GM12891 (cell line): ENCODE results near the gene CCDC40.

ENCODE experiments used
- DNase-seq: peaks from one replicate; pipeline ENCODE4 v3.0.0; 2011; ENCODE audit warnings: low spot score; ENCODE audit not compliant: insufficient read length
- FAIRE-seq: peaks from 2 replicates; lab custom pipeline; 2011; peaks lifted over from hg19 to GRCh38; lab: Jason Lieb, UNC
- PAX5 ChIP-seq: IDR thresholded peaks from 2 replicates; pipeline ENCODE4 v1.6.1; 2011; ENCODE audit warnings: low read length, moderate library complexity, mild to moderate bottlenecking; ENCODE audit not compliant: insufficient read depth, severe bottlenecking
- POLR2A ChIP-seq: IDR thresholded peaks from 2 replicates; pipeline ENCODE4 v1.6.1; 2011; ENCODE audit warnings: low read depth, low read length, control low read depth
- POLR2AphosphoS5 ChIP-seq: IDR thresholded peaks from 2 replicates; pipeline ENCODE4 v1.6.1; 2011; ENCODE audit warnings: low read depth, low read length, control low read depth
- POU2F2 ChIP-seq: IDR thresholded peaks from 2 replicates; pipeline ENCODE4 v1.6.1; 2011; ENCODE audit warnings: low read depth, mild to moderate bottlenecking, control low read depth, low read length, moderate library complexity
- SPI1 ChIP-seq: IDR thresholded peaks from 2 replicates; pipeline ENCODE4 v1.6.1; 2011; ENCODE audit warnings: low read depth, low read length, control low read depth
- TAF1 ChIP-seq: IDR thresholded peaks from 2 replicates; pipeline ENCODE4 v1.6.1; 2011; ENCODE audit warnings: low read depth, low read length, control low read depth

The CCDC40 gene

DNA sequence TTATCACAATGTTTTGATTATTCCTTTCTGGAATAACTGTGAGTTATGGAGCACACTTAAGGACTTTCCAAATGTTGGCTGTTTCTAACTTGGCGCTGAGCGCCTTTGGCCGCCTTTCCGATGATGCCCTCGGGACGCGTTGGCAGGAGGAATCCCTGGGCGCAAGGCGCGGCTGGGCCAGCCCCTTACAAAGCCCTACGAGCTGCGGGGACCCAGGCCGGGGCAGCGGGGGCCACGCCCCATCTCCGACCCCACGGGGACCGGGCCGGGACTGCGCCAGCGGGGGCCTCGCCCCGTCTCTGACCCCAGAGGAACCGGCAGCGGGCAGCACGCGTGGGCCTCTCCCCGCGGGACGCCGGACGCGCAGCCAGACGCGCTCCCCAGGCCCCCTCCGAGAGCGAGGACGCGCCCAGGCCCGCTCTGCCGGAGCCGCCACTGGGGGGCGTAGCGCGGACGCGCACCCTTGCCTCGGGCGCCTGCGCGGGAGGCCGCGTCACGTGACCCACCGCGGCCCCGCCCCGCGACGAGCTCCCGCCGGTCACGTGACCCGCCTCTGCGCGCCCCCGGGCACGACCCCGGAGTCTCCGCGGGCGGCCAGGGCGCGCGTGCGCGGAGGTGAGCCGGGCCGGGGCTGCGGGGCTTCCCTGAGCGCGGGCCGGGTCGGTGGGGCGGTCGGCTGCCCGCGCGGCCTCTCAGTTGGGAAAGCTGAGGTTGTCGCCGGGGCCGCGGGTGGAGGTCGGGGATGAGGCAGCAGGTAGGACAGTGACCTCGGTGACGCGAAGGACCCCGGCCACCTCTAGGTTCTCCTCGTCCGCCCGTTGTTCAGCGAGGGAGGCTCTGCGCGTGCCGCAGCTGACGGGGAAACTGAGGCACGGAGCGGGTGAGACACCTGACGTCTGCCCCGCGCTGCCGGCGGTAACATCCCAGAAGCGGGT, 64.8 kb downstream of the CCDC40 start, which contains the start of gene GAA:
GAA (plus strand) TSS at position 571 of the 935 bp plus-strand sequence. CDS start 3,006 bp downstream, outside the sequence.
- TF ChIP-seq POLR2AphosphoS5 (no peak), POU2F2 (no peak), POLR2A (no peak), SPI1 (no peak), TAF1 (no peak), PAX5 (no peak)
- FAIRE-seq = peak; percentile 99

GRCh38 chr17:80101946-80102663, 65.7 kb downstream of the CCDC40 start:
- DNase-seq (no peak), FAIRE-seq (no peak)
- no peak for TF ChIP-seq POLR2AphosphoS5
- no peak for TF ChIP-seq POU2F2
- no peak for TF ChIP-seq SPI1
- no peak for TF ChIP-seq PAX5
- no peak for TF ChIP-seq TAF1
- no peak for TF ChIP-seq POLR2A

More for the DNA sequence above, 64.8 kb downstream of the CCDC40 start, which contains the start of gene GAA:
- peak; percentile 100 for DNase-seq

- TF ChIP-seq TAF1 (no peak), POLR2AphosphoS5 (no peak), POLR2A (no peak), SPI1 (no peak), PAX5 (no peak), POU2F2 (no peak)
- no peak for DNase-seq
- no peak for FAIRE-seq
Observed at GRCh38 chr17:80102664-80103448, 66.4 kb downstream of the CCDC40 start.

GRCh38 chr17:80103449-80104085, 67.1 kb downstream of the CCDC40 start:
- DNase-seq (no peak), FAIRE-seq (no peak)
- TF ChIP-seq PAX5 (no peak), TAF1 (no peak), POU2F2 (no peak), POLR2A (no peak), POLR2AphosphoS5 (no peak), SPI1 (no peak)

DNA sequence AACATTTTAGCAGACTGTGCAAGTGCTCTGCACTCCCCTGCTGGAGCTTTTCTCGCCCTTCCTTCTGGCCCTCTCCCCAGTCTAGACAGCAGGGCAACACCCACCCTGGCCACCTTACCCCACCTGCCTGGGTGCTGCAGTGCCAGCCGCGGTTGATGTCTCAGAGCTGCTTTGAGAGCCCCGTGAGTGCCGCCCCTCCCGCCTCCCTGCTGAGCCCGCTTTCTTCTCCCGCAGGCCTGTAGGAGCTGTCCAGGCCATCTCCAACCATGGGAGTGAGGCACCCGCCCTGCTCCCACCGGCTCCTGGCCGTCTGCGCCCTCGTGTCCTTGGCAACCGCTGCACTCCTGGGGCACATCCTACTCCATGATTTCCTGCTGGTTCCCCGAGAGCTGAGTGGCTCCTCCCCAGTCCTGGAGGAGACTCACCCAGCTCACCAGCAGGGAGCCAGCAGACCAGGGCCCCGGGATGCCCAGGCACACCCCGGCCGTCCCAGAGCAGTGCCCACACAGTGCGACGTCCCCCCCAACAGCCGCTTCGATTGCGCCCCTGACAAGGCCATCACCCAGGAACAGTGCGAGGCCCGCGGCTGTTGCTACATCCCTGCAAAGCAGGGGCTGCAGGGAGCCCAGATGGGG, 68.0 kb downstream of the CCDC40 start:
- DNase-seq = no peak
- FAIRE-seq = no peak
- TF ChIP-seq POLR2A (no peak), POLR2AphosphoS5 (no peak), SPI1 (no peak), TAF1 (no peak), PAX5 (no peak)

DNA sequence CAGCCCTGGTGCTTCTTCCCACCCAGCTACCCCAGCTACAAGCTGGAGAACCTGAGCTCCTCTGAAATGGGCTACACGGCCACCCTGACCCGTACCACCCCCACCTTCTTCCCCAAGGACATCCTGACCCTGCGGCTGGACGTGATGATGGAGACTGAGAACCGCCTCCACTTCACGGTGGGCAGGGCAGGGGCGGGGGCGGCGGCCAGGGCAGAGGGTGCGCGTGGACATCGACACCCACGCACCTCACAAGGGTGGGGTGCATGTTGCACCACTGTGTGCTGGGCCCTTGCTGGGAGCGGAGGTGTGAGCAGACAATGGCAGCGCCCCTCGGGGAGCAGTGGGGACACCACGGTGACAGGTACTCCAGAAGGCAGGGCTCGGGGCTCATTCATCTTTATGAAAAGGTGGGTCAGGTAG, 68.5 kb downstream of the CCDC40 start:
- DNase-seq (no peak), FAIRE-seq (no peak)
- TF ChIP-seq SPI1 (no peak), PAX5 (no peak), POLR2AphosphoS5 (no peak), POU2F2 (no peak), TAF1 (no peak), POLR2A (no peak)

- DNase-seq (no peak), FAIRE-seq (no peak)
- TF ChIP-seq PAX5 = no peak
- no peak for TF ChIP-seq SPI1
- no peak for TF ChIP-seq TAF1
- TF ChIP-seq POLR2A = no peak
- TF ChIP-seq POLR2AphosphoS5 = no peak
- no peak for TF ChIP-seq POU2F2
Observed at GRCh38 chr17:80105762-80106161, 69.3 kb downstream of the CCDC40 start.

- FAIRE-seq (no peak), DNase-seq (no peak)
- no peak for TF ChIP-seq TAF1
- TF ChIP-seq POLR2AphosphoS5 = no peak
- no peak for TF ChIP-seq POU2F2
- TF ChIP-seq PAX5 = no peak
- no peak for TF ChIP-seq POLR2A
- no peak for TF ChIP-seq SPI1
Observed at GRCh38 chr17:80106176-80106575, 69.7 kb downstream of the CCDC40 start.
